ENCODE data around the gene AGFG2. TPM values are rescaled to one million over a fixed set of nuclear protein-coding genes. Genes with fewer than 3 reads are reported as not detected.
"Not testable (repeated sequence)": the region's sequence is repeated elsewhere in the genome, so short reads cannot be mapped to it uniquely, and the experiment has no call there.

The AGFG2 gene
- total RNA-seq, 4 donors from 2014 or later, result 63.8 to 154 (median 102) TPM

- H3K4me1 ChIP-seq, result peaks cover 8 to 13% (median 11%) of the 10 kb centered on the region in 4 donors
- peaks cover 16% of the 10 kb centered on the region for H3K27me3 ChIP-seq
- no peak overlapping the region for H3K4me3 ChIP-seq
- in situ Hi-C loops (cut with MboI; ENCODE audit: low pct_ligation_motif_present in 1 of 4, low pct_unique_long_range_greater_than_20kb in 1 of 4, low sequenced_read_pairs in 3 of 4) (no loop called here), intact Hi-C loops (cut with DNase I; ENCODE audit: low total_unique reads) (no loop called here)
- TF ChIP-seq POLR2A (IDR thresholded peaks at IDR 0.05) (no peak), POLR2AphosphoS5 (IDR thresholded peaks at IDR 0.05) (no peak), CTCF (IDR thresholded peaks at IDR 0.05) (no peak), EP300 (IDR thresholded peaks at IDR 0.05; ENCODE audit: low read depth) (no peak)
- H3K27ac ChIP-seq, result no peak overlapping the region
- WGBS, 2 donors (ENCODE audit: low coverage in 1 of 2), result 92% methylated on average over 5 of the region's 5 CpGs; no CpG with 5 or more reads in 1 of the 2 donors
- no peaks in the 10 kb centered on the region for H3K36me3 ChIP-seq
- no peaks in the 10 kb centered on the region for H3K9me3 ChIP-seq
- no peak for DNase-seq
Measured at GRCh38 chr7:100491192-100491578, 47.8 kb upstream of the AGFG2 start.

DNA sequence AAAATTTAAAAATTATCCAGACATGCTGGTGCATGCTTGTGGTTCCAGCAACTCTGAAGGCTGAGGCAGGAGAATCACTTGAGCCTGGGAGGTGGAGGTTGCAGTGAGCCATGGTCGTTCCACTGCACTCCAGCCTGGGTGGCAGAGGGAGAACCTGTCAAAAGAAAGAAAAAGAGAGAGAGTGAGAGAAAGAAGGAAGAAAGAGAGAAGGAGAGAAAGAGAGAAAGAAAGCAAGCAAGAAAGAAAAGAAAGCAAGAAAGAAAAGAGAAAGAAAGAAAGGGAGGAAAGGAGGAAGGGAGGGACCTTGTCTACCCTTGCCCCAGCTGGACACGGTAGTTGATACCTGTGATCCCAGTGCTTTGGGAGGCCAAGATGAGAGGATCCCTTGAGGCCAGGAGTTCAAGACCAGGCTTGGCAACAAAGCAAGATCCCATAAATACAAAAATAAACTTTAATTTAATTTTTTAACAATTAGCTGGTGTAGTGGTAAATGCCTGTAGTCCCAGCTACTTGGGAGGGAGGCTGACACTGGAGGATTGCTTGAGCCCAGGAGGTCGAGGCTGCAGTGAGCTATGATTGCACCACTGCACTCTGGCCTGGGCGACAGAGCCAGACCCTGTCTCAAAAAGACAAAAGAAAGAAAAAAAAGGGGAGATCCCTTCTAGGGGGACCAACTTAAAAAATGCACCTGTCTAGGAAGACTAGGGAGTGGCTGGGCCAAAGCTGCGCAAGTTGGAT, 46.1 kb upstream of the AGFG2 start:
- in situ Hi-C loops (cut with MboI; ENCODE audit: low pct_ligation_motif_present in 1 of 4, low pct_unique_long_range_greater_than_20kb in 1 of 4, low sequenced_read_pairs in 3 of 4), result no loop called here
- Histone ChIP-seq H3K27ac (no peak overlapping the region), H3K27me3 (peaks cover 16% of the 10 kb centered on the region), H3K36me3 (no peaks in the 10 kb centered on the region), H3K4me3 (peak overlapping the region in 3 of 4 donors; percentile 10 to 44 (median 36)), H3K9me3 (no peaks in the 10 kb centered on the region), H3K4me1 (peaks cover 8 to 13% (median 11%) of the 10 kb centered on the region in 4 donors)
- TF ChIP-seq EP300 (IDR thresholded peaks at IDR 0.05; ENCODE audit: low read depth) (no peak), POLR2A (IDR thresholded peaks at IDR 0.05) (no peak), CTCF (IDR thresholded peaks at IDR 0.05) (no peak)
- DNase-seq, result no peak
- intact Hi-C loops (cut with DNase I; ENCODE audit: low total_unique reads), result no loop called here
- 83 to 100% methylated on average over 2 to 5 of the region's 5 CpGs for WGBS, 2 donors (ENCODE audit: low coverage in 1 of 2)

DNA sequence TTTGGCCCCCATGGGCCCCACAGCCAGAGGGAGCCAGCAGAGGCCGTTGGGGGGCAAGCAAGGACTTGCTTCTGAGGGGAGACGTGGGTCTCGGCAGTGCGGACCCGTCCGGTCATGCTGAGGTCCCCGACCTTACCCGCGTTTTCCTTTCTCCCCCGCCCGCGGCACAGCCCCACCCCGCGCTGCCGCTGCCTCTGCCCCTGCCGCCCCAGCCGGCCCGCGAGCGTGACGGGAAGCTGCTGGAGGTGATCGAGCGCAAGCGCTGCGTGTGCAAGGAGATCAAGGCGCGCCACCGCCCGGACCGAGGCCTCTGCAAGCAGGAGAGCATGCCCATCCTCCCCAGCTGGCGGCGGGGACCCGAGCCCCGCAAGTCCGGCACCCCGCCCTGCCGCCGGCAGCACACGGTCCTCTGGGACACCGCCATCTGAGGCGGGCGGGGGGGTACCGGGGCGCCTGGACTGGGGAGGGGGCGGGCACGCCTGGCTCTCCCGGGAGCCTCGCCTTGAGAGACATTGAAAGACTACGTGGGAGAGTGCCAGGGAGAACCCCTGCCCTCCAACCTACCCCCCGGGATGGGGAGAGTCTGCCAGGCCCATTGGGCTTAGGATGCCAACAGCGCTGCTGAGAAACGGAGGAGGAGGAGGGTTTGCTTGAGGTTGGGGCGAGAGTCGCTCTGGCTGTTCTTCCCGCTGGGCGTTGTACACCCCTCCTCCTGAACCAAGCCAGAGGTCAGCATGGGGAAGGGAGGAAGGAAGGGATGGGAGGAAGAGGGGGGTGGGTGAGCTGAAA, 45.3 kb upstream of the AGFG2 start:
- H3K27me3 ChIP-seq, result peaks cover 16% of the 10 kb centered on the region
- peaks cover 8 to 13% (median 11%) of the 10 kb centered on the region in 4 donors for H3K4me1 ChIP-seq
- 6% methylated on average over 51 of the region's 56 CpGs; no CpG with 5 or more reads in 1 of the 2 donors for WGBS, 2 donors (ENCODE audit: low coverage in 1 of 2)
- H3K9me3 ChIP-seq, result no peaks in the 10 kb centered on the region
- no peak overlapping the region for H3K27ac ChIP-seq
- intact Hi-C loops (cut with DNase I; ENCODE audit: low total_unique reads), result no loop called here
- DNase-seq, result peak; percentile 61
- no peak for TF ChIP-seq EP300 (IDR thresholded peaks at IDR 0.05; ENCODE audit: low read depth)
- in situ Hi-C loops (cut with MboI; ENCODE audit: low pct_ligation_motif_present in 1 of 4, low pct_unique_long_range_greater_than_20kb in 1 of 4, low sequenced_read_pairs in 3 of 4), result no loop called here
- H3K4me3 ChIP-seq, result peak overlapping the region in 3 of 4 donors; percentile 10 to 44 (median 36)
- no peaks in the 10 kb centered on the region for H3K36me3 ChIP-seq

DNA sequence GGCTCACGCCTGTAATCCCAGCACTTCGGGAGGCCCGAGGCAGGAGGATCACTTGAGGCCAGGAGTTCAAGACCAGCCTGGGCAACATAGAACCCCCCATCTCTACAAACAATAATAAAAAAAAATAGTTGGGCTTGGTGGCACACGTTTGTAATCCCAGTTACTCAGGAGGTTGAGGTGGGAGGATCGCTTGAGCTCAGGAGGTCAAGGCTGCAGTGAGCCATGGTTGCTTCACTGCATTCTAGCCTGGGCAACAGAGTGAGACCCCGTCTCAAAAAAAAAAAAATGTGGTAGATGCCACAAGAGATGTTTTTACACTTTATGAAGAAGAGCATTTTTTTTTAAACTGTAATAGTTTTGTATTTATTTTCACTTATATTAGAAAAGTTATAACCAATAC, 42.5 kb upstream of the AGFG2 start:
- Histone ChIP-seq H3K27ac (no peak overlapping the region), H3K27me3 (peaks cover 16% of the 10 kb centered on the region), H3K36me3 (no peaks in the 10 kb centered on the region), H3K9me3 (no peaks in the 10 kb centered on the region), H3K4me3 (no peak overlapping the region), H3K4me1 (peaks cover 8 to 13% (median 11%) of the 10 kb centered on the region in 4 donors)
- in situ Hi-C loops (cut with MboI; ENCODE audit: low pct_ligation_motif_present in 1 of 4, low pct_unique_long_range_greater_than_20kb in 1 of 4, low sequenced_read_pairs in 3 of 4), result no loop called here
- no peak for DNase-seq
- intact Hi-C loops (cut with DNase I; ENCODE audit: low total_unique reads), result no loop called here
- TF ChIP-seq POLR2A (IDR thresholded peaks at IDR 0.05) (no peak), CTCF (IDR thresholded peaks at IDR 0.05) (no peak), EP300 (IDR thresholded peaks at IDR 0.05; ENCODE audit: low read depth) (no peak)
- WGBS, 2 donors (ENCODE audit: low coverage in 1 of 2), result 77 to 83% methylated on average over 5 to 6 of the region's 6 CpGs

DNA sequence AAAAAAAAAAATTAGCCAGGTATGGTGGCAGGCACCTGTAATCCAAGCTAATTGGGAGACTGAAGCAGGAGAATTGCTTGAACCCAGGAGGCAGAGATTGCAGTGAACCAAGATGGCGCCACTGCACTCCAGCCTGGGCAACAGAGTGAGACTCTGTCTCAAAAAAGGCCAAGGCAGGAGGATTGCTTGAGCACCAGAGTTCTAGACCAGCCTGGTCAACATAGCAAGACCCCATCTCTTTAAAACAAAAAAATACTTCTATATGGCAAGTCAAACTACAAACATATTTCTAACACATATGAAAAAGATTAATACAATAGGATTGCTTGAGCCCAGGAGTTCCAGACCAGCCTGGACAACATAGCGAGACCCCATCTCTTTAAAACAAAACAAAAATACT, 38.3 kb upstream of the AGFG2 start:
- H3K4me1 ChIP-seq; H3K27me3 ChIP-seq; H3K27ac ChIP-seq; H3K36me3 ChIP-seq; H3K4me3 ChIP-seq; in situ Hi-C loops (cut with MboI; ENCODE audit: low pct_ligation_motif_present in 1 of 4, low pct_unique_long_range_greater_than_20kb in 1 of 4, low sequenced_read_pairs in 3 of 4); DNase-seq; intact Hi-C loops (cut with DNase I; ENCODE audit: low total_unique reads); H3K9me3 ChIP-seq: not testable (repeated sequence)
- WGBS, 2 donors (ENCODE audit: low coverage in 1 of 2), result 77 to 96% methylated on average over 2 of the region's 2 CpGs

GRCh38 chr7:100504031-100504430, 35.0 kb upstream of the AGFG2 start:
- DNase-seq; H3K27ac ChIP-seq; H3K4me3 ChIP-seq; in situ Hi-C loops (cut with MboI; ENCODE audit: low pct_ligation_motif_present in 1 of 4, low pct_unique_long_range_greater_than_20kb in 1 of 4, low sequenced_read_pairs in 3 of 4); H3K27me3 ChIP-seq; intact Hi-C loops (cut with DNase I; ENCODE audit: low total_unique reads); H3K36me3 ChIP-seq; H3K9me3 ChIP-seq; H3K4me1 ChIP-seq: not testable (repeated sequence)
- WGBS, 2 donors (ENCODE audit: low coverage in 1 of 2), result 93 to 100% methylated on average over 3 of the region's 3 CpGs

All from transverse colon (tissue), 4 donors.